ENCODE results near the gene GAPVD1.

The GAPVD1 gene

DNA sequence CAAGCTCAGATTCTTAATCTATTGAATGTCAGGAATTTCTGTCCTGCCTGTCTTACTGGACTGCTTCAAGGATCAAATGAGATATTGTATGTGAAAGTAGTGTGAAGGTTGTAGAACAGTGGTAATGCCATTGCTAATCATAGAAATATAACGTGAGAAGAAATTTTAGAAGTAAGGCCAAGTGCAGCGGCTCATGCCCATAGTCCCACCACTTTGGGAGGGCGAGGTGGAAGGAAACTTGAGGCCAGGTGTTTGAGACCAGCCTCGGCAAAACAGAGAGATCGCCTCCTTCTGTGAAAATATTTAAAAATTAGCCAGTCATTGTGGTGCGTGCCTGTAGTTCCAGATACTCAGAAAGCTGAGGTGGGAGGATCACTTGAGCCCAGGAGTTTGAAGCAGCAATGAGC is 15.4 kb upstream of the GAPVD1 start:
- no peak for DNase-seq (ENCODE audit: extremely low read depth, insufficient read length)
- no peaks in the 10 kb centered on the region for H3K36me3 ChIP-seq (ENCODE audit: control insufficient read depth, insufficient read depth, low read length)
- TF ChIP-seq, protein P1, sequence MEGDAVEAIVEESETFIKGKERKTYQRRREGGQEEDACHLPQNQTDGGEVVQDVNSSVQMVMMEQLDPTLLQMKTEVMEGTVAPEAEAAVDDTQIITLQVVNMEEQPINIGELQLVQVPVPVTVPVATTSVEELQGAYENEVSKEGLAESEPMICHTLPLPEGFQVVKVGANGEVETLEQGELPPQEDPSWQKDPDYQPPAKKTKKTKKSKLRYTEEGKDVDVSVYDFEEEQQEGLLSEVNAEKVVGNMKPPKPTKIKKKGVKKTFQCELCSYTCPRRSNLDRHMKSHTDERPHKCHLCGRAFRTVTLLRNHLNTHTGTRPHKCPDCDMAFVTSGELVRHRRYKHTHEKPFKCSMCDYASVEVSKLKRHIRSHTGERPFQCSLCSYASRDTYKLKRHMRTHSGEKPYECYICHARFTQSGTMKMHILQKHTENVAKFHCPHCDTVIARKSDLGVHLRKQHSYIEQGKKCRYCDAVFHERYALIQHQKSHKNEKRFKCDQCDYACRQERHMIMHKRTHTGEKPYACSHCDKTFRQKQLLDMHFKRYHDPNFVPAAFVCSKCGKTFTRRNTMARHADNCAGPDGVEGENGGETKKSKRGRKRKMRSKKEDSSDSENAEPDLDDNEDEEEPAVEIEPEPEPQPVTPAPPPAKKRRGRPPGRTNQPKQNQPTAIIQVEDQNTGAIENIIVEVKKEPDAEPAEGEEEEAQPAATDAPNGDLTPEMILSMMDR (IDR thresholded peaks at IDR 0.05; ENCODE audit: insufficient read depth, low read length, poor library complexity, severe bottlenecking) = no peak
- no peak overlapping the region for H3K4me3 ChIP-seq (replicated peaks; ENCODE audit: low read depth, low read length)
- H3K27me3 ChIP-seq (replicated peaks; ENCODE audit: control insufficient read depth, insufficient read depth, low read length) = no peaks in the 10 kb centered on the region

DNA sequence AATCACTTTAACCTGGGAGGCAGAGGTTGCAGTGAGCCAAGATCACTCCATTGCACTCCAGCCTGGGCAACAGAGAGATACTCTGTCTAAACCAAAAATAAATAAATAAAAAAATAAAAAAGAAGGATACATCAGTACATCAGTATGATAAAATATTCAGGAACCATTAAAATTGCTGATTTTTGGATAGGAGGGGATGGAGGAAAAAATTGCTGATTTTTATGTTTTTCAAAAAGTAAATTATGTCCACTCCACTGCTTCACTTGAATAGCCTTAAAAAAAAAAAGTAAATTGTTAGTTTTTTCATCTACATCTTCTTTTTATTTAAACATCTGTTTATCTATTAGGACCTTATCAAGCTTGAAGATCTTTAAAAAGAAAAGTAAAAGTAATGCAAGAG is 7.4 kb upstream of the GAPVD1 start:
- no peak for DNase-seq (ENCODE audit: extremely low read depth, insufficient read length)
- Histone ChIP-seq H3K36me3 (ENCODE audit: control insufficient read depth, insufficient read depth, low read length) (no peaks in the 10 kb centered on the region), H3K4me3 (replicated peaks; ENCODE audit: low read depth, low read length) (no peak overlapping the region), H3K27me3 (replicated peaks; ENCODE audit: control insufficient read depth, insufficient read depth, low read length) (no peaks in the 10 kb centered on the region)
- TF ChIP-seq, protein P1 (IDR thresholded peaks at IDR 0.05; ENCODE audit: insufficient read depth, low read length, poor library complexity, severe bottlenecking) = no peak

DNA sequence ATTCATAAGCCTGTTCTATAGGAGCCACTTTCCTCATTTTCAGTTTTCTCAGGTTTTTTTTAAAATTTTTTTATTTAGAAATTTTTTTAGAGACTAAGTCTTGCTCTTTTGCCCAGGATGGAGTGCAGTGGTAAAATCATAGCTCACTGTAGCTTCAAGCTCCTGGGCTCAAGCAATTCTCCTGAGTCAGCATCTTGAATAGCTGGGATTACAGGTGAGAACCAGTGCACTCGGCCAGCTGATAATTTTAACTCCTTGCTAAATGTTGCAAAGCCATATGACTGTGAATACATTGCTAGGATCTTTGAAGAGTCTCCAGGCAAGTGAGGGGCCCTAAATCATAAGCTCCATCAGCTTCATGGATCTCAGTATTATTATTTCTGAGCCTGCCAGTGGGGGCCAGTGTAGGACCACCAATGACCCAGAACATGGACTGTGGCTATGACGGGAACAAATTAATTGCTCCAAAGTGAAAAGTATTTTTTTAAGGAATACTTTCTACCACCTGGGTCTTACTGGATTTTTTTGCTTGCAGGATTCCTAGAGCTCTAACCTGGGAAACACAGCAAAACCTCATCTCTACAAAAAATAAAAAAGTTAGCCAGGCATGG is 5.7 kb upstream of the GAPVD1 start:
- DNase-seq (ENCODE audit: extremely low read depth, insufficient read length) = no peak

DNA sequence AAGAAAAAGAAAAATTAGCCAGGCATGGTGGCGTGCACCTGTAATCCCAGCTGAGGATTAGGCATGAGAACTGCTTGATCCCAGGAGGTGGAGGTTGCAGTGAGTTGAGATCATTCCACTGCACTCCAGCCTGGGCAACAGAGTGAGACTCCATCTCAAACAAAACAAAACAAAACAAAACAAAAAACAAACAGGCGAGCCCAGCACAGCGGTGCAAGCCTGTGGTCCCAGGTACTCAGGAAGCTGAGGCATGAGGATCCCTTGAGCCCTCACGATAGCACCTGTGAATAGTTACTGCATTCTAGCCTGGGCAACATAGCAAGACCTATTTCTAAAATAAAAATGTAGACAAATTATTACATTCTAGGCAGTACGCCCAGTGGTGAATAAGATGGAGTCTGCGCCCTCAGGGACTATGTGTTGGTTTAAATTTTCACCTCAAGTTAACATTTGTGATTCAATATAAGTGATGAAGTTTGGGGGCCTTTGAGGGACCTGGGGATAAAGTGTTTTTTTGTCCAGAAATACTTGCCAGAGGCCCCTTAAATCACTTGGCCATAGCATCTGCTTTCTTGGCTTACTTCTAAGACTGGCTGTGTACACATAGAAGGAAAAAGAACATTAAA is 3.4 kb upstream of the GAPVD1 start:
- TF ChIP-seq, protein P1 (IDR thresholded peaks at IDR 0.05; ENCODE audit: insufficient read depth, low read length, poor library complexity, severe bottlenecking) = no peak
- DNase-seq (ENCODE audit: extremely low read depth, insufficient read length) = no peak
- H3K36me3 ChIP-seq (ENCODE audit: control insufficient read depth, insufficient read depth, low read length) = no peaks in the 10 kb centered on the region

More for the DNA sequence above, 5.7 kb upstream of the GAPVD1 start:
- Histone ChIP-seq H3K36me3 (ENCODE audit: control insufficient read depth, insufficient read depth, low read length) (no peaks in the 10 kb centered on the region), H3K4me3 (replicated peaks; ENCODE audit: low read depth, low read length) (no peak overlapping the region), H3K27me3 (replicated peaks; ENCODE audit: control insufficient read depth, insufficient read depth, low read length) (no peaks in the 10 kb centered on the region)
- TF ChIP-seq, protein P1 (IDR thresholded peaks at IDR 0.05; ENCODE audit: insufficient read depth, low read length, poor library complexity, severe bottlenecking) = peak; percentile 38

DNA sequence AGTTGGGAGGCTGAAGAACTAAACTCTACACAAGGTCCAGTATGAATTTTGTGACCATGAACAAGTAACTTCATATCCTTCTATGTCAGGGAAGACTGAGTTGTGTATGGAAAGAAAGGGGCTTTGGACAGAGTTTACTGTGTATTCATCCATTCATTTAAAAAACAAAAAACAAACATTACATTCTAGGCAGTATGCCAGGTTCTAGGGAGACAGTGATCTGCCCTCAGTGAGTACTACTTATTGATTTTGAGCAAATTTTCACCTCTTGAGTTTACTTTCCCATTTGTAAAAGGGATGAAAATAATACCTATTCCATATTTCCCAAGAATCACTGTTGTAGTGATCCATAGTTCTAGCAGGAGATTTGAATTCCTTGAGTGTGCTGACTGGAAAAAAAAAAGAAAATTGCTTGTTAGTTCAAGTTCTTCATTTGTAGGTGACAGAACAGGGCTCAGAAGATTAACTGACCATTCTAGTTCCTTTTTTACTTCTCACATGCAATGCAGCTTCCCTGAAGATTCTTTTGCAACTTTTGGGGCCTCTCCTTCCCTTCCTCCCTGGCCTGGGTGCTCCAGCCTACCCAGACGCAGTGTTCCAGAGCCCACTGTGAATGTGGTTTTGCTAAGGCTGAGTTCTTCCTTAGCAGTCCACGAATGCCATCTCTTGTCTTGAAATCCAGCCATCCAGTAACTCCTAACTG is 2.6 kb upstream of the GAPVD1 start:
- DNase-seq (ENCODE audit: extremely low read depth, insufficient read length) = no peak
- Histone ChIP-seq H3K27me3 (replicated peaks; ENCODE audit: control insufficient read depth, insufficient read depth, low read length) (no peaks in the 10 kb centered on the region), H3K4me3 (replicated peaks; ENCODE audit: low read depth, low read length) (no peak overlapping the region), H3K36me3 (ENCODE audit: control insufficient read depth, insufficient read depth, low read length) (no peaks in the 10 kb centered on the region)
- TF ChIP-seq, protein P1 (IDR thresholded peaks at IDR 0.05; ENCODE audit: insufficient read depth, low read length, poor library complexity, severe bottlenecking) = no peak

More for the DNA sequence above, 3.4 kb upstream of the GAPVD1 start:
- H3K27me3 ChIP-seq (replicated peaks; ENCODE audit: control insufficient read depth, insufficient read depth, low read length) = no peaks in the 10 kb centered on the region
- H3K4me3 ChIP-seq (replicated peaks; ENCODE audit: low read depth, low read length) = no peak overlapping the region
